Fibroblast of skin of right biceps (primary cell): ENCODE results near the gene RASAL1.

Experiments used
- DNase-seq: peaks from one replicate; pipeline ENCODE4 v3.0.0-alpha.2; 2013

RASAL1 gene

DNA sequence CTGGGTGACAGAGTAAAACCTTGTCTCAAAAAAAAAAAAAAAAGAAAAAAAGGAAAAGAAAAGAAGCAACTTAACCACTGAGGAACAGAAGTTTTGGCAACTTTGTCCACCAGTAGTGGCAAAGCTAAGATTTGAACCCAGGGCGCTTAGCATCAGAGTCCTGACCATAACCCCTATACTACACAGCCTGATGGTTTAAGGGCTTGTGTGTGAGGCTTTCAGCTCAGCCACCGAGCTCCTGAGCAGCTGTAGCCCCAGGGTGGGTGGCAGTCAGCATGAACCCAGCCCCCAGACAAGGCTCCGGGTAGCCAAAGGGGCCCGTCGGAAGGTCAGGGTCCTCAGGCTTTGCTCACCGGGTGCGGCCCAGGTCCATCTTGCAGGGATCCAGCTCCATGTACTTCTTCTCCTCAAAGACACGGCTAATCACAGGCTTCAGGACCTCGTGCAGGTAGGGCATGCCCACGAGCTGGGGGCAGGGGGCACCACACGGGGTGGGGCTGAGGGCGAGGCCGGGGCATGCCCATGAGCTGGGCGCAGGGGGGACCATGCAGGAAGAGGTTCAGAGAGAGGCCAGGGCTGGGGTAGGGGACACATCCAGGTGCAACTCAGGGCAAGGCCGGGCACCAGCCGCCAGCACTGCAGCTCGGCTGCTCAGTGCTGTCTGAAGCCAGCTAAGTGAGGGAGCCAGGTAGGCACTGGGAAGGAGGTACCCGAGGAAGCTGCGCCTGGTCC is 20.9 kb downstream of the RASAL1 start:
- DNase-seq = no peak

DNA sequence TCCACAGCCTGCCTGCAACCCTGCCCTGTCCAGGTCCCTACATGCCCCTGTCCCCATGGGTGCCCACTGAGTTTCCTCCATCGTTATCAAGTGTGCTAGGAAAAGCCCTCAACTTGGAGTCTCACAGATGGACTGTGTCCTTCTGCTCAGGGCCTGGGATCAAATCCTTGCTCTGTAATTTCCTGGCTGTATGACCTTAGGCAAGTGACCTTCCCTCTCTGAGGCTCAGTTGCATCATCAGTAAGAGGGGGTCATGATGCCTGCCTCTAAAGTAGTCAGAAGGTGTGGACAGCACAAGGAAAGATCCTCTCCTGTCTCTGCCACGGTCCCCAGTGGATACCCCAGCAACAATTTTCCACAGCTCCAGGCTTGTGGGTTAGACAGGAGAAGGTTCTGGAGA is 22.2 kb downstream of the RASAL1 start:
- DNase-seq = no peak

DNA sequence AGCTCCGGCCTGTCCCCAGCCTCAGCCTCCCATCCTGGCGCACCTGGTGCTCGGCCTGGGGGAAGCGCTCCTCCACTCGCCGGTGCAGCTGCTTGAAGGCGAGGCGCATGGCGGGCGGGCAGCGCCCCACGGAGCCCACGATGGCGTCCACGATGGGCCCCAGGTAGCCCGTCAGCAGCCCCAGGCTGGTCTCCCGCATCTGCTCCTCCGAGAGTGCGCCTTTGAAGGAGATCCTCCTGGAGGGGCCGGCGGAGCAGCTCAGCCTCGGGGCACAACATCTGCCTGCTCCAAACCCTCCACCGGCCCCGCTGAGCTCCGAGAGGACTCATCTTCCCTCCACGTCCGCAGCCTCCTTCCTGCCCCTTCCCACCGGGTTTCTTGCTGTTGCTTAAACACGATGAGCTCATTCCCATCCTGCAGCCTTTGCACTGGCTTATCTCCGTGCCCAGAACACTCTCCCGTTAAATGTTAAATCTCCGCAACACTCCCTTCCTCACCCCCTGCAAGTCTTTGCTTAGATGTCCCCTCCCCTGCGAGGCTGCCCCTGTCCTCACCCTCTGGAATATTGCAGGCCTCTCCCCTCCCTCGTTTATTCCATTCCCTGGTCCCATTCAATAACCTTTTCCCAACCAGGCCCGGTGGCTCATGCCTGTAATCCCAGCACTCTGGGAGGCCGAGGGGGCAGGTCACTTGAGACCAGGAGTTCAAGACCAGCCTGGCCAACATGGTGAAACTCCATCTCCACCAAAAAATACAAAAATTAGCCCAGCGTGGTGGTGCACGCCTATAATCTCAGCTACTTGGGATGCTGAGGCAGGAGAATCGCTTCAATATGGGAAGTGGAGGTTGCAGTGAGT is 23.3 kb downstream of the RASAL1 start:
- no peak for DNase-seq

- DNase-seq = no peak
These were observed 24.3 kb downstream of the RASAL1 start for GRCh38 chr12:113111247-113111646.

DNA sequence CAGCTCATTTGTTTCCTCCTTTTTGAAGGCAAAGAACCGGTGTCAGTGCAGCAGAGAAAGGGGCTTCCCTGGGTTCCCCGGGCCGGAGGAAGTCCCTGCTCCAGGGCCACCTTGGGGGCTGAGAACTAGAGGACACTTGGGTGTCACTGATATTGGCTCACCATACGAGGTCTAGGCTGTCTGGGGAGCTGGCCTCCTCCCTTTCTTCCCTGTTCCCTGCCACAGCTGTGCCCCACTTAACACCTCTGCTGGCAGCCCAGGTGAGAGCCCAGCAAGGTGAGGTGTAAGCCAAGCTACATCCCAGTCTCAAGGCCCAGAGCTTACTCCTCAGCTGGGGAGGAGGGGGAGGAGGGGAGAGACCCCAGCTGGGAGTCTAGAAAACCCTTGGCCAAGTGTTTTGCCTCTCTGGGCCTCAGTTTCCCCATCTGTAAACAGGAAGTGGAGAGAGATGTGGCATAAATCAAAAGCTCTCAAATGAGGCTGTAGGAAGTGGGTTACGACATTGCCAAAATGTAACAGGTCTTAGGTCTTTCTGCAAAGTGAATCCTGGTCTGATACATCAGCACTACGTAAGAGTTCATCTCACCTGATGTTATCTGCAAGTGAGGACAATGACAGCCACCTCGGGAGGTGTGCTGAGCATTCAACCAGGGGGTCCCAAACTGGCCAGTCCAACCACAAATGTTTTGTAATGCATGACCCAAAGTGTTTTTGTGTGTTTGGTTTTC is 25.5 kb downstream of the RASAL1 start:
- DNase-seq = no peak

DNA sequence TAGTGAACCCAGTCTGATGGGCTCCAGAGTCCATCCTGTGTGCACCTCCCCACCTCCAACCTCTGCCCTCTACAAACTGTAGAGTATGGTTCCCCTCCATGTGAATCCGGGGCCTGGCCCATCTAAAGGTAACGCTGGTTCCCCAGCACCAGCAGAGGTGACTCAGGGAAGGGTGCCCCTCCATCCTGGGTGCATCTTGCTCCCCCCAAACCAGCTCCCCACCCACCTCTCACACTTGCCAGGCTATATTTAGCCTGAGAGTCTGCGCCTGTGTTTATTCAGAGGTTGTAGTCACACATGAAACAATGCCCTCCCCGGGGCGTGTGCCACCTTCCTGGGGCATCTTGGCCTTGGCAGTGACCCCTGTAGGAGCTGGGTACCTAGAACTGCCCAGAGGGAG is 26.2 kb downstream of the RASAL1 start:
- no peak for DNase-seq

DNA sequence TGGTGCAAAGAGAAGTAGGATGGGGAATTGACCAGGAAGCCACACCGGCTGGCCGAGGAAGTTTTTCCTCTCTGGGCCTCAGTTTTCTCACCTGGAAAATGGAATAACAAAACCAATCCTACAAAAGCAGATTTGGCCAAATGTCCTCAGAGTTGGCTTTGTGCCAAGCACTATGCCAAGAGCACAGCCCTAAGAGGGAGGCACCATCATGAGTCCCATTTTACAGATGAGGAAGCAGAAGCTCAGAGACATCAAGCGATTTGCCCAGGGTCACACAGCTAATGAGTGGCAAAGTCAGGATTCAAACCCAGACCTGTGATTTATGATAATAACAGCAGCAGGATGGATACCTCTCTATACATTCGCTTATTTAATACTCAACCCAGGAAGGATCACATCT is 27.3 kb downstream of the RASAL1 start:
- DNase-seq = no peak

DNA sequence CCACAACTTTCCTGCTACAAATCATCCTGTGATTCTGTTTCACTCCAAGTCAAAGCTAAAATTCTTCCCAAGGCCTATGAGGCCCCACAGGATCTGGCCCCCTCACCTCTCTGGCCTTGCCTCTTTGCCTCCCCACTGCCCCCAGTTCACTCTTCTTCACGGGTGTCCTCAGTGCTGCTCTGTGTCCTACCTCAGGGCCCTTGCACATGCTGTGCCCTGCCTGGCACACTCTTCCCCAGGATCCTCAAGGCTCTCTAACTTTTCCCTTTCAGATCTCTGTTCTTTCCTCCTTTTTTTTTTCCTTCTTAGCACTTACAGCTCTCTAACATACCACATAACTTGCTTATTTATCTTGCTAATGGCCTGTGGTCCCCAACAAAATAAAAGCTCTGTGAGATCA is 29.2 kb downstream of the RASAL1 start:
- no peak for DNase-seq

DNA sequence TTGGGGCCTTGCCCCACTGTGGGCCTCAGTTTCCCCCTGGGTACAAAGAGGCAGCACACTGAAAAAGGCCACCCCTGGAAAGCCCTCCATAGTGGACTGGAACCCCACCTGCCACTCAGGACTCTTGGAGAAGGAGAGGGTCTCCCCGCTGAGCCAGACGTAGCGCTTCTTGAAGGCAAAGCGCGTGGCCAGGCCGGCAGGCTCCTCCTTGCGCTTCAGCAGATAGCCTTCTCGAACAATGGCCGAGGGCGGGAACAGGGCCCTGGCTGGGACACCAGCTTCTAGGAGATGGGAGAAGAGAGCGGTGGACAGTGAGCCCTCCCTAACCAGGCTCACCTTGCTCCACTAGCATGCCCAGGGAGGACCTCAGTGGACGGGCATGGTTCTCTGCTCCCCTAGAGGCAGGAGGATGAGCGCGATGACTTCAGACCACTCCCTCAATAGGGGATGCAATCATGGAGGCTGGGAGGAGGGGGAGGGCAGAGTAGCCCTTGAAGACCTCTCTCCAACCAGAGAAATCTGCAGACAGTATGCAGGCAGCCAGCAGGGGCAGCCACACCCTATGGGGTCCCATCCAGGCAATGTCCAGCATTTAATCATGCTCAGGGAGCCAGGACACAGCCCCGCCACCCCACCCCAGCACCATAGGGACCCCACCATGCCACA is 29.8 kb downstream of the RASAL1 start:
- no peak for DNase-seq

GRCh38 chr12:113104953-113105510 is 30.5 kb downstream of the RASAL1 start:
- no peak for DNase-seq

GRCh38 chr12:113103756-113104450 is 31.7 kb downstream of the RASAL1 start:
- no peak for DNase-seq

DNA sequence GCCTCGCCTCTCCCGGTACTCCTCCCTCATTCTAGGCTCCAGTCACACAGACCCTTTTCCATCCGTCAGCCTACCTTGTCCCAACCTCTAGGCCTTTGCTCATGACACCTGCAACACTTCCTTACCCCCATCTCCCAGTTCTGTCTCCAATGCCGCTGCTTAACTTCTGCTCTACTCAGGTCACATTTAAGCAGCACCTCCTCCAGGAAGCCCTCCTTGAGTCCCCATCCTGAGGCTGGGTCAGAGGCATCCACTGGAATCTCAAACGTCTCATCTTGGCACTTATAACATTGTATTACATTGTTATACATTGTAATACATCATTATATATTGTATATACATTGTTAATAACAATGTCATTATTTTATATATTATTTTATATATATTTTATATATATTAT is 32.8 kb downstream of the RASAL1 start:
- DNase-seq = no peak

DNA sequence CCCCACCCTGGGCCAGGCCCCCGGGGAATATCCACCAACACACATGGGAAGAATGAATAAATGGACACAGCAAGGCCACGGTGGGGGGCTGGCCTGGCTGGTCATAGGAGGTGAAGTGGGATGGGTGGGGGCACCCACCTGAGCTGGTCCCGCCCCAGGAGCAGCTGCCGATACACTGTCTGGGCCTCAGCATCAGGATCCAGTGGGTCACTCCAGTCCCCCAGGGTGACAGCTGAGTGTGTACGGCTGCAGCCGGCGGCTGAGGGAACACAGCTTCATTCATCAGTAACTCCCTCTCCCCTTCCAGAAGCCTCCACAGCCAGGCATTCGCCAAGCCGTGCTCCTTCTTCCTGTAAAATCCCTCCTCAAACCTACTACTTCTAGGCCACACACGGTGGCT is 33.8 kb downstream of the RASAL1 start:
- no peak for DNase-seq

- DNase-seq = no peak
These were observed 35.8 kb downstream of the RASAL1 start for GRCh38 chr12:113099764-113100163.

DNA sequence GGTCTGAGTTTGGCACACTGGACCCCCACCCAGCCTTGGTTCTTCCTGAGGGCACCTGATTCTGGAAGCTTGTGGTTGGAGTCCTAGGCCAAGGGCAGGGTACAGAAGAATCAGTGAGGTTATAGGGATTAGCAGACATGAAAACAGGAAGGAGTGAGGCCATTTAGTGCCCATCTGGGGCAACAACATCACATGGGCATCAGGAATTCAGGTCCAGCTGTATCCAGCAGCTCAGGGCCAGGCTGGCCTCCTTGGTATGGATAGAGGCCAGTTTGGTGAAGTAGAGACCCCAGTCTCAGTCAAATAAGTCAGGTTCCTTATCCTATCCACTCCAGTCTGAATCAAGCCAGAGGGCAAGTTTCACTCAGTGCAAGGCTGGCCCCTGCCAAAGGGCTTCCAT is 36.2 kb downstream of the RASAL1 start:
- DNase-seq = no peak

DNA sequence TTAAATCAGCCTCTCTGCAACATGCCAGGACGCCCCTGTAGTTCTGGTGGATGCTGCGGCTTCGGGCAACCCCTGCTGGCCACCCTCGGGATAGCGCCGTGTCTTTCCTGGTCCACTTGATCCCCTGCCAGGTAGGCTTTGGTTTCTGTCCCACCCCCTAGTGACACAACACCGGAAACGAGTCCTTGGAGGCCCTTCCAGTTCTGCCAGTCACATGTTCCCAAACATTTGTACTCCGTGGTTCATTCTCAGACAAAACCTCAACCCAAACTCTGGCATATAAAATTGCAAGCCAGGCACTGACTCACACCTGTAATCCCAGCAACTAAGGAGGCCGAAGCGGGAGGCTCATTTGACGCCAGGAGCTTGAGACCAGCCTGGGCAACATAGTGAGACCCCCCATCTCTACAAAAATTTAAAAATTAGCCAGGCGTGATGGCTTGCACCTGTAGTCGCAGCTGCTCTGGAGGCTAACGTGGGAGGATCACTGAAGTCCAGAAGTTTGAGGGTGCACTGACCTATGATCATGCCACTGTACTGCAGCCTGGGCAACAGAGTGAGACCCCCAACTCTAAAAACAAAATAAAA is 37.0 kb downstream of the RASAL1 start:
- peak; percentile 75 for DNase-seq

GRCh38 chr12:113097716-113098440 is 37.7 kb downstream of the RASAL1 start:
- no peak for DNase-seq

DNA sequence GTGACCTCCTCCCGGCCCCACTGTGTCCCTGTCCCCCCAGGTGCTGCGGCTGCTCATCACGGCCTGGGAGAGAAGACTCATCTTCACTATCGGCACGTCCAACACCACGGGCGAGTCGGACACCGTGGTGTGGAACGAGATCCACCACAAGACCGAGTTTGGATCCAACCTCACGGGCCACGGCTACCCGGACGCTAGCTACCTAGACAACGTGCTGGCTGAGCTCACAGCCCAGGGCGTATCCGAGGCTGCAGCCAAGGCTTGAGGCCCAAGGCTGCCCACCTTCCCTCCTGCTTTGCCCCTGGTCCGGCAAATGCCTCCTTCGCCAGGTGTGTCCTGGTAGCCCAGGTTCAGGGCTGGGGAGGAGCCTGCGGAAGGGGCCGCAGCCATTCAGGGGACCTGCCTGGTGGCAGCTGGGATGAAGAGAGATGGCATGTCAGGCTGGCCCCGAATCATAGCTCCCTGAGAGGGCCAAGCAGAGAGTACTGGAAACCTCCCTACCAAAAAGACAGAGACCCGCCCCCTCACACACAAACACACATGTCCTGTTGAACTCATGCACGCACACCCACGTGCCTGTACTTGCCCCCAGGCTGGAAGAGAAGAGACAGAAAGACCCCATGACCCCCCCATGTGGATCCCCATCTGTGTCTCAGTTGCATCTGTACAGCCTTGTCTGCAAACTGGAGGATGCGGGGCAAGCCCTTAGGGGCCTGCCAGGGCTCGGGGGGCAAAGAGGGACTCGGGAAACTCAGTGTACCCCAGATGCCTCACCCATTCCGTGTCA is 38.7 kb downstream of the RASAL1 start:
- no peak for DNase-seq

- DNase-seq = no peak
These were observed 40.2 kb downstream of the RASAL1 start for GRCh38 chr12:113095405-113095804.

DNA sequence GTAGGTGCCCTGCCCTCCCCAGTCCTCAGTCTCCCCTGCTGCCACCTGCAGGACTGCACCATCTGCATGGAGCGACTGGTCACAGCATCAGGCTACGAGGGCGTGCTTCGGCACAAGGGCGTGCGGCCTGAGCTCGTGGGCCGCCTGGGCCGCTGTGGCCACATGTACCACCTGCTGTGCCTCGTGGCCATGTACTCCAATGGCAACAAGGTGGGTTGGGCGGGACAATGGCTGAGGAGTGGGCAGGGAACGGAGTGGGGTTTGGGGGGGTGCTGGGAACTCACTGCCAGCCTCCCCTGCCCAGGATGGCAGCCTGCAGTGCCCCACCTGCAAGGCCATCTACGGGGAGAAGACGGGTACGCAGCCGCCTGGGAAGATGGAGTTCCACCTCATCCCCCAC is 40.8 kb downstream of the RASAL1 start:
- DNase-seq = no peak
